AG09309 (cell line): ENCODE measurements around the gene ZSWIM6.

Experiments
- DNase-seq: peaks from one replicate; pipeline ENCODE4 v3.0.0-alpha.2; 2010; ENCODE audit warnings: low read depth
- H3K4me3 ChIP-seq: 2 replicates; pipeline ENCODE4 v1.5.1; 2011; ENCODE audit warnings: mild to moderate bottlenecking, low read depth, low read length, moderate library complexity; ENCODE audit not compliant: control insufficient read depth
- TF ChIP-seq, protein P1 (sequence below): IDR thresholded peaks from 2 replicates; pipeline ENCODE4 v1.5.1; 2011; ENCODE audit warnings: mild to moderate bottlenecking, low read depth, low read length, inconsistent platforms; ENCODE audit not compliant: insufficient read depth, control insufficient read depth; ENCODE audit errors: missing control alignments

ZSWIM6 gene

DNA sequence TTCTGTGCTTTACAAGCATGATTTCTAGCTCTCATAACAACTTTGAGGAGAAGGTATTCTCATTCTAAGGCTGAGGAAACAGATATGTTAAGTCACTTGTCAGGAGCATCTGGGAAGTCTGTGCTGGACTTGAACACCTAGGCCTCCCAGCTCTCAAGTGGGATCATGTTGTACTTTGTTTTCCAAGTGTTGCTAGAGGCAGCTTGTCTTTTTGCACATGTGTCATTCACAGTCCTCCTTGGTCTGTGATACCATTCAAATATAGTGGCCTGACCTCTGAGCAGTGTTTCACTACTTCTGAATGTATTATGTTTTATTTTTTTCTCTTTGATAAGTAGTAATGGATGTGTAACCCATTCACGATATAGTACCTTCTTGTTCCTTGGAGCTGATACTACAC lies 21.2 kb downstream of the ZSWIM6 start:
- no peak for DNase-seq
- TF ChIP-seq, protein P1, sequence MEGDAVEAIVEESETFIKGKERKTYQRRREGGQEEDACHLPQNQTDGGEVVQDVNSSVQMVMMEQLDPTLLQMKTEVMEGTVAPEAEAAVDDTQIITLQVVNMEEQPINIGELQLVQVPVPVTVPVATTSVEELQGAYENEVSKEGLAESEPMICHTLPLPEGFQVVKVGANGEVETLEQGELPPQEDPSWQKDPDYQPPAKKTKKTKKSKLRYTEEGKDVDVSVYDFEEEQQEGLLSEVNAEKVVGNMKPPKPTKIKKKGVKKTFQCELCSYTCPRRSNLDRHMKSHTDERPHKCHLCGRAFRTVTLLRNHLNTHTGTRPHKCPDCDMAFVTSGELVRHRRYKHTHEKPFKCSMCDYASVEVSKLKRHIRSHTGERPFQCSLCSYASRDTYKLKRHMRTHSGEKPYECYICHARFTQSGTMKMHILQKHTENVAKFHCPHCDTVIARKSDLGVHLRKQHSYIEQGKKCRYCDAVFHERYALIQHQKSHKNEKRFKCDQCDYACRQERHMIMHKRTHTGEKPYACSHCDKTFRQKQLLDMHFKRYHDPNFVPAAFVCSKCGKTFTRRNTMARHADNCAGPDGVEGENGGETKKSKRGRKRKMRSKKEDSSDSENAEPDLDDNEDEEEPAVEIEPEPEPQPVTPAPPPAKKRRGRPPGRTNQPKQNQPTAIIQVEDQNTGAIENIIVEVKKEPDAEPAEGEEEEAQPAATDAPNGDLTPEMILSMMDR: no peak
- no peak overlapping the region for H3K4me3 ChIP-seq

DNA sequence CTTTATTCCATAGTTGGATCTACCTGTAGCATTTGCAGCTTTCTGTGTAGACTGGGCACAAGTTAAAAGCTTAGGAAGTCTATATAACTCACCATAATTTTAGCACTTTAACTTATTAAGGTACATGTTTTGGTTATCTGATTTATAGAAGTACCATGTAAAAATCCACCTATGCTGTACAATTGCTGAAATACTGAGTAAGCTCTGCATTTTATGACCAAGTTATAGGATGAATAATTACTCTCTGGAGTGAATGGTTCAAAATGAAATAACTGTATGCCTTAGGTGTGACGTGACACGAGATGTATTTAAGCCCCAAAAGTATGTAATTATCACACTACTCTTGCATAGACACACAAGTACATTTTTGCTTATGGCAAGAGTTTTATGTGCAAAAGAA lies 22.1 kb downstream of the ZSWIM6 start:
- DNase-seq: no peak
- H3K4me3 ChIP-seq: no peak overlapping the region
- TF ChIP-seq, protein P1: no peak

DNA sequence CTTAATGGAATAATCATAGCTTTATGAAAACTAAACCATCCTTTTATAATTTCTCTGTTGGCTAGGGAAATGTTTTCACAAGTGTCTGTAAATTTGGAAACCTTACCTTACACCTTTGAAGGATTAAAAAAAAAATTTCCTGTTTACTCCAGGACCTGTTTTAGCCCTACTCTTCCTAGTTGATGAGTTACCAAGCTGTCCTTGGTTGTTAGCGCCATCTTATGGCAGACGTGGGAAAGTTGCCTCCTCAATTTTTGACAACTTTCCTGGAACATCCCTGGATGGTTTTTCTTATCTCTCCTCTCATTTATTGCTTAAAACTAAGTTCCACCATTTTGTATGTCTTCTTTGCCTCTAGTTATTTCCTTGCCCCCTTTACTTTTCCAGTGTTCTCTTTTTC lies 25.7 kb downstream of the ZSWIM6 start:
- TF ChIP-seq, protein P1: no peak
- DNase-seq: no peak

DNA sequence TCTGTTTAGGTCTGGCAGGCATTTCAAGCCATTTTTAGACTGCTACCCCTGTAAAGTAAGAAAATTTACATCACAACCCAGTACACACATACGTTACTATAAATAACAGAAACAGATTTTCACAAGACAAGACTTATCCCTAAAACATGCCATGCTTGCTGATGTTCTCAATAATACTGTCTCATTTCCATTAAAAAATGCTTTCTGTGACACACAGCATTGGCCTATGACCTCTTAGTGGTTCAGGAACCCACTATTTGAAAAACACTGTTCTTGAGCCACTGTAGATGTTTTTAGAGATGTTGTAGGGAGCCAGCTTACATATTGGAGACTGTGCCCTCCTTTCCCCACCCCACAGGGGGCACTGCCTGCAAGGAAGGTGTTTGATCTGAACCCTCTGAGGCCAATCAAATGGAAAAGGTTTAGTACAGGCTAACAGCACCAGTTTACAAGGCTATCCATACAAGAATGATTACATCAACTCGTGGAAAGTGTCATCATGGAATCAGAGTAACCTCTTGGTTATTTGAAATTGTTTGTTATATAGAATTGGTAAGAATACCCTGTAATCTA lies 30.8 kb downstream of the ZSWIM6 start:
- no peak for DNase-seq
- H3K4me3 ChIP-seq: no peak overlapping the region
- TF ChIP-seq, protein P1: peak; percentile 35

More for the DNA sequence above, 25.7 kb downstream of the ZSWIM6 start:
- no peak overlapping the region for H3K4me3 ChIP-seq

DNA sequence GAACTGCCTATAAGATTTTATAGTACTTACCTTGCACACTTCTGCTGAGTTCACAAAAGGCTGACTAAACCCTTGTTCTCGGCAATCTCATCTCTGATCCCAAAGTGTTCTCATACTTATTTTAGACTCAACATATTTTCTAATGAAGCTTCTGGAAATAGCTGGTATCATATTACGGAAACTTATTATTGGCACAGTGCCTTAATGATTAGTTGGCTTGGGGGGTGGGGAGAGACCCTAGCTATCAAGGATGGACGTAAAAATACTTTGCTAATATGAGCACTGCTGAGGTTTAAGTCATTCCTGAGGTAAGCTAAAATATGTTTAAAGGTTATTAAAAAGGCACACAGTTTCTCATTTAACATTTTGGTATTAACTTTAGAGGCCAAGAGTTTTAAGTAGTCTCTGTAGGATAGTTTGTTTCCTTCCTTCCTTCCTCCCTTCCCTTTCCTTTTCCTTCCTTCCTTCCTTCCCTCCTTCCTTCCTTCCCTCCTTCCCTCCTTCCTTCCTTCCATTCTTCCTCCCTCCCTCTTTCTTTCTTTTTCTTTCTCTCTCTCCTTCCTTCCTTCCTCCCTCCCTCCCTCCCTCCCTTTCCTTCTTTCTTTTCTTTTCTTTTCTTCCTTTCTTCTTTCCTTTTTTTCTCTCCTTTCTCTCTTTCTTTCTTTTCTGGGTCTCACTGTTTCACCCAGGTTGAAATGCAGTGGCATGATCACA lies 31.5 kb downstream of the ZSWIM6 start:
- H3K4me3 ChIP-seq: no peak overlapping the region
- DNase-seq: no peak
- TF ChIP-seq, protein P1: no peak

DNA sequence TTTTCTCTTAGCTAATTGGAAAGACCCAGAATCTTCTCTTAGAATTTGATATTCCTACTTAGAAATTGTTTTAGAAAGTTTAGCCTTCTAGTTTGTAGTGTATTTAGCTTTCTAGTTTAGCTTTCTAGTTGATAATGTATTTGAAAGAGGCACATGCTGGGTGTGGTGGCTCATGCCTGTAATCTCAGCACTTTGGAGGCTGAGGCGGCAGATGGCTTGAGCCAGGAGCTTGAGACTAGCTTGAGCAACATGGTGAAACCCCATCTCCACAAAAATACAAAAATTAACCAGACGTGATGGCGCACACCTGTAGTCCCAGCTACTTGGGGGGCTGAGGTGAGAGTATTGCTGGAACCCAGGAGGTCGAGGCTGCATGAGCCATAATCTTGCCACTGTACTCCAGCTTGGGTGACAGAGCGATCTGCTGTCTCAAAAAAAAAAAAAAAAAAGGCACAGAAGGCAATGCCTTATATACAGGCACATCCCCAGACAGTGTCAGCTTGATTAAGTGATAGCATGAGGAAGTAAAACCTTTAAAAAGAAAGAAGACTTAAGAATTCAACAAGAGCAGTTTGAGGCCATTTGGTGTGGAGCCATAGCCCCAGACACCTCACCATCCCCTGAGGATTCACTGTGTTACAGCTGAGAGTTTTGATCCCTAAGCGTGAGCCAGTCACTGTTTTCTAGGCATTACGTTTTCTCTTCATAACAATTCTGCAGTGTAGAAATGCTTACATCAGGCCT lies 34.6 kb downstream of the ZSWIM6 start:
- DNase-seq: no peak
- TF ChIP-seq, protein P1: no peak

More for the DNA sequence above, 34.6 kb downstream of the ZSWIM6 start:
- no peak overlapping the region for H3K4me3 ChIP-seq
